IMR-90 (cell line): ENCODE measurements around the gene PHACTR2. TPM values are rescaled to one million over a fixed set of nuclear protein-coding genes. Genes with fewer than 3 reads are reported as not detected.
A peak's percentile ranks its signal among the peaks of the same experiment; 100 is the strongest.

ENCODE experiments used
- ATAC-seq: fragments of 200-7000 bp; cut with Tn5 transposase; 2 replicates; pipeline ENCODE4 v1.9.1; 2020; ENCODE audit warnings: low read depth, mild to moderate bottlenecking, moderate library complexity
- BruUV-seq: library from RNA; stranded (reverse); fragments of 400-500 nt; replicated peaks from 2 replicates; lab custom pipeline; 2021; lab: Mats Ljungman, UMichigan
- CTCF ChIA-PET: fragments of 300-600 bp; formaldehyde crosslinking; extraction: SDS; loops from one replicate; lab custom pipeline; 2021; ENCODE audit warnings: antibody characterized with exemption; lab: Yijun Ruan, JAX
- POLR2A ChIA-PET: fragments of 300-600 bp; sonication (Branson Sonifier 250); formaldehyde crosslinking; loops from one replicate; lab custom pipeline; 2022; ENCODE audit warnings: antibody characterized with exemption; ENCODE audit not compliant: unreplicated experiment; lab: Charles Lee
- DNase-seq: peaks from one replicate; pipeline ENCODE4 v3.0.0; 2013
- H2AFZ ChIP-seq: replicated peaks from 2 replicates; pipeline ENCODE3; 2013; ENCODE audit warnings: low read length, mild to moderate bottlenecking; ENCODE audit not compliant: poor library complexity
- H2AK5ac ChIP-seq: 2 replicates; pipeline ENCODE4 v1.6.1; 2013; ENCODE audit warnings: low read depth, low read length, inconsistent platforms
- H2AK9ac ChIP-seq: replicated peaks from 2 replicates; pipeline ENCODE3; 2013; ENCODE audit warnings: mild to moderate bottlenecking, low read depth, low read length, moderate library complexity; ENCODE audit not compliant: poor library complexity
- H2BK120ac ChIP-seq: 2 replicates; pipeline ENCODE4 v1.6.1; 2013; ENCODE audit warnings: low read depth, low read length, inconsistent platforms
- H2BK15ac ChIP-seq: 3 replicates; pipeline ENCODE4 v1.6.1; 2013; ENCODE audit warnings: low read depth, low read length, inconsistent platforms
- H2BK20ac ChIP-seq: 2 replicates; pipeline ENCODE4 v1.6.1; 2013; ENCODE audit warnings: low read depth, mild to moderate bottlenecking, inconsistent platforms, low read length, moderate library complexity
- H2BK5ac ChIP-seq: 2 replicates; pipeline ENCODE4 v1.6.1; 2013; ENCODE audit warnings: mild to moderate bottlenecking, low read depth, low read length, inconsistent platforms; ENCODE audit not compliant: poor library complexity, severe bottlenecking
- H3K14ac ChIP-seq: replicated peaks from 2 replicates; pipeline ENCODE4 v1.6.1; 2013; ENCODE audit warnings: low read depth, low read length, inconsistent platforms
- H3K18ac ChIP-seq: 2 replicates; pipeline ENCODE4 v1.6.1; 2013; ENCODE audit warnings: low read depth, low read length, control low read depth
- H3K23ac ChIP-seq: 2 replicates; pipeline ENCODE4 v1.6.1; 2013; ENCODE audit warnings: low read depth, low read length, inconsistent platforms
- H3K27ac ChIP-seq: 2 replicates; pipeline ENCODE4 v1.5.1; 2013; ENCODE audit warnings: mild to moderate bottlenecking, control low read depth, low read length; ENCODE audit not compliant: insufficient read depth
- H3K27me3 ChIP-seq: 2 replicates; pipeline ENCODE4 v1.6.1; 2013; ENCODE audit warnings: low read length; ENCODE audit not compliant: control insufficient read depth, insufficient read depth
- H3K36me3 ChIP-seq: 2 replicates; pipeline ENCODE4 v1.6.1; 2013; ENCODE audit warnings: low read length, mixed read lengths; ENCODE audit not compliant: control insufficient read depth, insufficient read depth
- H3K4ac ChIP-seq: 2 replicates; pipeline ENCODE4 v1.6.1; 2013; ENCODE audit warnings: low read depth, low read length, inconsistent platforms
- H3K4me1 ChIP-seq: 2 replicates; pipeline ENCODE4 v1.6.1; 2013; ENCODE audit warnings: low read length, mixed read lengths; ENCODE audit not compliant: control insufficient read depth, insufficient read depth
- H3K4me2 ChIP-seq: 2 replicates; pipeline ENCODE4 v1.6.1; 2013; ENCODE audit warnings: low read depth, mild to moderate bottlenecking, control low read depth, low read length, moderate library complexity
- H3K4me3 ChIP-seq: 2 replicates; pipeline ENCODE4 v1.5.1; 2013; ENCODE audit warnings: low read depth, mild to moderate bottlenecking, control low read depth, low read length, moderate library complexity; ENCODE audit not compliant: insufficient read depth
- H3K56ac ChIP-seq: 2 replicates; pipeline ENCODE4 v1.6.1; 2013; ENCODE audit warnings: low read length, inconsistent platforms; ENCODE audit not compliant: insufficient read depth; ENCODE audit errors: extremely low read depth
- H3K79me1 ChIP-seq, 2 experiments: 2 replicates each; pipeline ENCODE4 v1.6.1; 2013; ENCODE audit warnings: low read length in 2 of 2, inconsistent platforms in 1 of 2, low read depth in 1 of 2
- H3K9ac ChIP-seq: 2 replicates; pipeline ENCODE4 v1.6.1; 2013; ENCODE audit warnings: low read depth, low read length, control low read depth
- H3K9me1 ChIP-seq: 2 replicates; pipeline ENCODE4 v1.6.1; 2013; ENCODE audit warnings: low read length, inconsistent platforms; ENCODE audit not compliant: insufficient read depth
- H3K9me3 ChIP-seq: 2 replicates; pipeline ENCODE4 v1.6.1; 2013; ENCODE audit warnings: low read length; ENCODE audit not compliant: control insufficient read depth, insufficient read depth
- H4K20me1 ChIP-seq: 2 replicates; pipeline ENCODE4 v1.6.1; 2013; ENCODE audit warnings: low read length, inconsistent platforms; ENCODE audit not compliant: insufficient read depth
- H4K5ac ChIP-seq: 2 replicates; pipeline ENCODE4 v1.6.1; 2013; ENCODE audit warnings: mild to moderate bottlenecking, low read depth, low read length, control low read depth
- H4K8ac ChIP-seq, 2 experiments: 2 replicates each; pipeline ENCODE4 v1.6.1; 2013; ENCODE audit warnings: low read depth in 2 of 2, low read length in 2 of 2, control low read depth in 1 of 2, inconsistent platforms in 1 of 2
- H4K91ac ChIP-seq: 2 replicates; pipeline ENCODE4 v1.6.1; 2013; ENCODE audit warnings: low read depth, low read length, inconsistent platforms; ENCODE audit not compliant: insufficient read depth
- CEBPB ChIP-seq: IDR thresholded peaks from 2 replicates; pipeline ENCODE4 v1.6.1; 2012; ENCODE audit warnings: low read depth, low read length, improper control_type of control experiment
- MAFK ChIP-seq: IDR thresholded peaks from 2 replicates; pipeline ENCODE4 v1.6.1; 2012; ENCODE audit warnings: low read depth, low read length, improper control_type of control experiment
- MAZ ChIP-seq: IDR thresholded peaks from 2 replicates; pipeline ENCODE4 v1.6.1; 2012; ENCODE audit warnings: low read depth, mild to moderate bottlenecking, low read length, improper control_type of control experiment, moderate library complexity, borderline replicate concordance
- MXI1 ChIP-seq: IDR thresholded peaks from 2 replicates; pipeline ENCODE4 v1.6.1; 2012; ENCODE audit warnings: low read depth, mild to moderate bottlenecking, low read length, moderate library complexity, borderline replicate concordance
- RAD21 ChIP-seq: IDR thresholded peaks from 2 replicates; pipeline ENCODE4 v1.6.1; 2012; ENCODE audit warnings: low read length, improper control_type of control experiment
- WGBS, 2 experiments: methylation state at CpG; one replicate each; pipeline versions ENCODE4 v1.1.5 to v1.1.7; 2013; ENCODE audit warnings: missing lambda C conversion rate in 2 of 2; ENCODE audit not compliant: insufficient read length in 1 of 2; ENCODE audit errors: extremely low coverage in 2 of 2; 5-methylcytosine and 5-hydroxymethylcytosine counted together
- dilution Hi-C: fragments of 300-500 bp; cut with HindIII; formaldehyde crosslinking; loops from one replicate; pipeline ENCODE4 v1.14.3; 2018; ENCODE audit warnings: low sequenced_read_pairs; ENCODE audit not compliant: unreplicated experiment
- in situ Hi-C: fragments of 300-500 bp; cut with MboI; formaldehyde crosslinking; loops from 3 replicates; pipeline ENCODE4 v1.14.3; 2019; ENCODE audit warnings: low sequenced_read_pairs, inconsistent platforms, mixed read lengths
- intact Hi-C: fragments of 100-400 bp; cut with micrococcal nuclease; formaldehyde crosslinking; loops from 2 replicates; pipeline ENCODE4 v1.10.0; 2022
- polyA plus RNA-seq, 3 experiments: library from polyadenylated mRNA; depleted of rRNA; stranded (reverse); fragments of >200 nt; gene quantifications; 2 replicates each; pipeline ENCODE4 v1.2.3, GENCODE V29; 2012; ENCODE audit warnings: low replicate concordance in 1 of 3
- total RNA-seq: library from RNA; depleted of rRNA; stranded (reverse); fragments of >200 nt; gene quantifications from 2 replicates; pipeline ENCODE4 v1.2.3, GENCODE V29; 2012

PHACTR2 gene
- total and polyA plus RNA-seq, 2 of the 4 experiments (the other 2 are of a cell fraction) = 14.5 to 74.2 TPM

GRCh38 chr6:143843677-143843999 is 165.9 kb downstream of the PHACTR2 start:
- Histone ChIP-seq H3K9me1 (peaks cover 4% of the 10 kb centered on the region), H3K9me3 (no peaks in the 10 kb centered on the region), H4K91ac (peak overlapping the region; percentile 84), H3K27ac (peak overlapping the region; percentile 88), H3K14ac (peak overlapping the region; percentile 85), H3K27me3 (no peaks in the 10 kb centered on the region), H3K18ac (no peak overlapping the region; the same call in 1 of the 2 replicates), H4K5ac (peak overlapping the region; percentile 73), H3K4me1 (peaks cover 3% of the 10 kb centered on the region; the same call in 1 of the 2 replicates), H3K56ac (peak overlapping the region; percentile 45), H3K79me1 (peaks cover 22 to 40% of the 10 kb centered on the region in 2 experiments; a peak in 3 of 4 replicates), H3K23ac (peak overlapping the region; percentile 90), H3K36me3 (peaks cover 19% of the 10 kb centered on the region), H3K4ac (peak overlapping the region; percentile 90), H3K4me3 (peak overlapping the region; percentile 86), H2BK15ac (no peak overlapping the region), H3K9ac (peak overlapping the region; percentile 97), H4K8ac (peak overlapping the region; percentile 94 to 95), H2BK20ac (no peak overlapping the region), H3K4me2 (peak overlapping the region; percentile 99), H2BK120ac (peak overlapping the region; percentile 57; the same call in 1 of the 2 replicates), H2AK5ac (peak overlapping the region; percentile 93), H4K20me1 (no peaks in the 10 kb centered on the region), H2AFZ (peak overlapping the region; percentile 99), H2BK5ac (peak overlapping the region; percentile 80), H2AK9ac (peak overlapping the region; percentile 95)
- no TSS peak for BruUV-seq
- in situ Hi-C loops = no loop called here
- no peak for DNase-seq
- WGBS, 2 experiments = 0% methylated on average over 6 of the region's 9 CpGs; no CpG with 5 or more reads in 1 of the 2 experiments
- TF ChIP-seq CEBPB (no peak), RAD21 (no peak), MAFK (no peak), MAZ (no peak), MXI1 (no peak)
- dilution Hi-C loops = no loop called here
- intact Hi-C loops = loop anchor here (1.0 to 10.0 kb wide), 3 partner anchors 165 to 268 kb away; no protein-coding TSS in a partner anchor
- ATAC-seq = peak; percentile 4; the same call in 1 of the 2 replicates
- ChIA-PET POLR2A (no interaction called here), CTCF (interaction anchor here (0.7 to 1.5 kb wide), 2 partner anchors 20 to 193 kb away, joined by 3 to 4 read pairs; no protein-coding TSS in a partner anchor)
